Cardiac fibroblast (primary cell): ENCODE measurements around the gene PCSK2.

Experiments
- DNase-seq, 2 donors: peaks; one replicate each; pipeline versions ENCODE4 v3.0.0 to v3.0.0-alpha.2; 2010; ENCODE audit warnings: low read depth in 2 of 2
- H3K4me3 ChIP-seq, 2 donors: replicated peaks in 1 of 2; 1 replicate in 1 of 2; 2 replicates in 1 of 2; pipeline ENCODE4 v1.5.1; 2011; ENCODE audit warnings: low read depth in 2 of 2, low read length in 2 of 2, mild to moderate bottlenecking in 2 of 2, moderate library complexity in 1 of 2
- CTCF ChIP-seq: IDR thresholded peaks from one replicate; pipeline ENCODE4 v1.5.1; 2011; ENCODE audit warnings: low read depth, mild to moderate bottlenecking, low read length, inconsistent platforms

Gene PCSK2

GRCh38 chr20:17225851-17226409 is 910 bp upstream of the PCSK2 start:
- no peak for TF ChIP-seq CTCF
- no peak overlapping the region for H3K4me3 ChIP-seq
- DNase-seq = no peak

GRCh38 chr20:17227219-17227575 is 357 bp downstream of the PCSK2 start:
- no peak overlapping the region for H3K4me3 ChIP-seq
- TF ChIP-seq CTCF = no peak
- DNase-seq = no peak

DNA sequence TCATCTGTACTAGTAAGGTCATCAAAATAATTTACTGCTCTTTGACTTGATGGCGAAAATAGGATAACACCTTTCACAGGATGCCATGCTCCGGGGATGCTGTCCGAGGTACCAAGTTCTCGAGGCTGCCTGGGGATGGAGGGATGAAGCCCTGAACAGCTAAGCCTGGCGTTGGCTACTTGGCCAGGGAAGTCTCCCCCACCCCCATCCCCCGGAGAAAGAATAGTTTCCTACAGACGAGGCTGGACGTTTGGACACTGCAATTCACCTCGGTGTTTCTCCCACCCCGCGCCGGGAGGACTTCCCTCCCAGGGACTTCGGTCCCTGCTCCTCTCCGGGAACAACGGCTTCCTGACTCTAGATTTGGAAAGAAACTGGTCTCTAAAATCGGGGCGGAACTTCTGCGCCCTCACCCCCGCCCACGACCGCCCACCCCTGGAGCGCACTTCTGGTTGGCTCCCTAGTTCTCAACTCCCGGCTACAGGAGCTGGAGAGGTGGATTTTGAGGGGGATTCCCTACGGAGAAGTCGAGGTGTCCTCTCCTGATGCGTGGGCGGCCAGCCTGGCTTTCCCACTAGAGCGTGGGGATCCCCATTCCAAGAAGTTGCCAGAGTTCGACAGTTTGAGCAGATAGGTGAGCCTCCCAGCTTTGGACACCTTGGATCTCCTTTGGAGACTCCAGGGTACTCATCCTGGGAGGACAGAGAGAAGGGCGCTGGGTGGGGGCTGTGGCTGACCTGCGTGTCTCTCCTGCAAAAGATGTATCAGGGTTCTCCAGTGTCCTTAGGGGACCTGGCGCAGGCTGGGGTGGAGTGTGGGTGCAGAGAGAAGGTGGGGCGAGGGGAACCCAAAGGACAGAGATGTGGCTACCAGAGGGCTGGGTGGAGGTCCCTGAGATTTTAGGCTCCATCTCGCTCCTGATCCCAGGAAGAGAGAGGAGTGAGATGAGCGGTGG is 1.1 kb downstream of the PCSK2 start:
- DNase-seq = no peak
- H3K4me3 ChIP-seq = no peak overlapping the region
- TF ChIP-seq CTCF = no peak

DNA sequence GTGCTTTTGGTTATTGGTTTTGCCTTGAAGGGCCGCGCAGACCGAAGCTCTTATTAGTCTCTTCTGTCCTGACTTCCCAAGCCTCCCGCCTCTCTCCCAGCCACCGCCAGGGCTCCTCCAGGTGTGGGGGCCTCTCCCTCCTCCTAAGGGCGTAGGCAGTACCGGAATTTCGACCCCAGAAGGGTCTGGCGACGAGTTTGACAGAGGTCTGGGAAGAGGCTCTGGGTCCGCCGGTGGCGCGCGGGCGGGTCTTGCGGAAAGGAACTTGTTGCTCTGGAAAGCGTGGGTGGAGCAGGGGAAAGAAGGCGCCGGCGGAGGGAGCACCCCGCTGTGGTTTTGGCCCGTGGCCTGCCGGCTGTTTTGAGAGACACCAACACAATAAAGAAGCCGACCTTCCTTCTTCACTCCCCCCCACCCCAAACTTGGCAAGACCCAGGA is 1.8 kb downstream of the PCSK2 start:
- TF ChIP-seq CTCF = no peak
- H3K4me3 ChIP-seq = no peak overlapping the region
- DNase-seq = no peak

DNA sequence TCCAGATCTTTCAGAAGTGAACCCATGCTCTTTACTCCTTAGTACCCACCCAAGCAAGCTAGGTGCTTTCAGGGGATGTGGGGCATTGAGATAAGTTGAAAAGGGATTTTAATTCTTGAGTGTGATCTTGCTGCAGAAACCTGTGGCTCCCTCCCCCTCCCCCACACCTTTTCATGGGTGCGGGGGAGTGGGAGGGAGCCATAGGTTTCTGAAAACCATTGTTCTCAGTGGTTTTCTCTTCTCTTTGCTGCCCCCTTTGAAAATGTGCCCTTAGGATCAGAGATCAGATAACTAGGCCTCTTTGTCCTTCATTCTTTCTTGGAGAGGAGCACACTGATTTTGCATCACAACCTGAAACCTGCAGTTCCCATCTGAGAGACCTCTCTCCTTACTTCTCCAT is 2.4 kb downstream of the PCSK2 start:
- no peak for TF ChIP-seq CTCF
- no peak overlapping the region for H3K4me3 ChIP-seq
- no peak for DNase-seq

- no peak for DNase-seq
These were observed 6.8 kb downstream of the PCSK2 start for GRCh38 chr20:17233626-17234025.

More at GRCh38 chr20:17233626-17234025, 6.8 kb downstream of the PCSK2 start:
- no peak overlapping the region for H3K4me3 ChIP-seq
- TF ChIP-seq CTCF = no peak
